Bronchial epithelial cell (primary cell): Measurements from ENCODE around the gene OPCML. TPM values are rescaled to one million over a fixed set of nuclear protein-coding genes. Genes with fewer than 3 reads are reported as not detected.
A peak's percentile ranks its signal among the peaks of the same experiment; 100 is the strongest.

Experiments used
- DNase-seq: peaks from one replicate; pipeline ENCODE4 v3.0.0-alpha.2; 2010; ENCODE audit warnings: low read depth
- FAIRE-seq: peaks from 2 replicates; lab custom pipeline; 2011; peaks lifted over from hg19 to GRCh38; lab: Jason Lieb, UNC
- H3K27me3 ChIP-seq: 2 replicates; pipeline ENCODE4 v1.5.1; 2011; ENCODE audit warnings: low read length; ENCODE audit not compliant: control insufficient read depth, insufficient read depth
- H3K36me3 ChIP-seq: 2 replicates; pipeline ENCODE4 v1.5.1; 2011; ENCODE audit warnings: low read length; ENCODE audit not compliant: control insufficient read depth, insufficient read depth
- H3K4me3 ChIP-seq: 2 replicates; pipeline ENCODE4 v1.5.1; 2011; ENCODE audit warnings: mild to moderate bottlenecking, low read depth, low read length, control low read depth
- total RNA-seq: library from RNA; depleted of rRNA; stranded (reverse); fragments of >200 nt; gene quantifications from 2 replicates; pipeline ENCODE4 v1.2.1, GENCODE V29; 2014
- TF ChIP-seq, protein P1 (sequence below): IDR thresholded peaks from 2 replicates; pipeline ENCODE4 v1.5.1; 2011; ENCODE audit warnings: mild to moderate bottlenecking, moderate library complexity, low read length, control low read depth, inconsistent platforms; ENCODE audit not compliant: insufficient read depth, severe bottlenecking

The OPCML gene
- total RNA-seq, 1 donor from 2014 or later: not detected

DNA sequence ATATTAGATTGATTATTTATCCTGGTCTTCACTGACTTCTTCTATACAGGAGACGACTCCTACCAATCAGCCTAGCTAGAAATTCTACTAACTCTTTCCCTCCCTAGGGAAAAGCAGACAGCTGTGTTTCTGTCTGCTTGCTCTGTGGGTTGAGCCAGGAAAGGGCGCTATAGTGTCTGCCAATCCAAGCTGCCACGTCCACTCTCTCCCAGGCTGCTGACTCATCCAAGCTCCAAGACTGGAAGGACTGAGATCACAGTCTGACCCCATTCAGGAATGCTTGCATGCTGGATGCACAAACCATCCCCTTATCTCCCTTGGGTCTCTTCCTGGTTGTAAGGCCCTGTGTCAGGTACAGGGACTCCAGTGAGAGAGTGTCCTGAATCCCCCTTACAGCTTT, 955.6 kb downstream of the OPCML start:
- FAIRE-seq (no peak), DNase-seq (peak; percentile 14)
- Histone ChIP-seq H3K27me3 (no peaks in the 10 kb centered on the region), H3K4me3 (no peak overlapping the region), H3K36me3 (no peaks in the 10 kb centered on the region)
- TF ChIP-seq, protein P1, sequence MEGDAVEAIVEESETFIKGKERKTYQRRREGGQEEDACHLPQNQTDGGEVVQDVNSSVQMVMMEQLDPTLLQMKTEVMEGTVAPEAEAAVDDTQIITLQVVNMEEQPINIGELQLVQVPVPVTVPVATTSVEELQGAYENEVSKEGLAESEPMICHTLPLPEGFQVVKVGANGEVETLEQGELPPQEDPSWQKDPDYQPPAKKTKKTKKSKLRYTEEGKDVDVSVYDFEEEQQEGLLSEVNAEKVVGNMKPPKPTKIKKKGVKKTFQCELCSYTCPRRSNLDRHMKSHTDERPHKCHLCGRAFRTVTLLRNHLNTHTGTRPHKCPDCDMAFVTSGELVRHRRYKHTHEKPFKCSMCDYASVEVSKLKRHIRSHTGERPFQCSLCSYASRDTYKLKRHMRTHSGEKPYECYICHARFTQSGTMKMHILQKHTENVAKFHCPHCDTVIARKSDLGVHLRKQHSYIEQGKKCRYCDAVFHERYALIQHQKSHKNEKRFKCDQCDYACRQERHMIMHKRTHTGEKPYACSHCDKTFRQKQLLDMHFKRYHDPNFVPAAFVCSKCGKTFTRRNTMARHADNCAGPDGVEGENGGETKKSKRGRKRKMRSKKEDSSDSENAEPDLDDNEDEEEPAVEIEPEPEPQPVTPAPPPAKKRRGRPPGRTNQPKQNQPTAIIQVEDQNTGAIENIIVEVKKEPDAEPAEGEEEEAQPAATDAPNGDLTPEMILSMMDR: no peak

- no peak for DNase-seq
- no peaks in the 10 kb centered on the region for H3K27me3 ChIP-seq
- H3K36me3 ChIP-seq: no peaks in the 10 kb centered on the region
- no peak overlapping the region for H3K4me3 ChIP-seq
- FAIRE-seq: no peak
- TF ChIP-seq, protein P1: no peak
These were observed 968.0 kb downstream of the OPCML start for GRCh38 chr11:132564091-132564885.

DNA sequence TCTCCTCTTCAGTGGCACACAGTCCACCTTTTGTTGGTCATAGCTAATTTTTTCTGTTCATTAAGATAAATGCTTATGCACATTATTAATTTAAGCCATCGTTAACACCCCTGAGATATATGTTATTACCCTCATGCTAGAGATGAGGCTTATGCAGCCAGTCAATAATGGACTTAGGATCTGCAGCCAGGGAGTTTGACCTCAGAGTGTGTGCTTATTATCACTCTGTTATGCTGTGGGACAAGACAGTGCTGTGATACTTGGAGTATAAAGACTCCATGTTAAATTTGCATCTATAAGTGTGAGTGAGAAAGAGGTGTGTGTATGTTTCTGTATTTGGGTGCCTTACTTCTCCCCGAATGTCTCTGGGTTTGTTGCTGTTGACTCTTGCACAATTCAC, 969.3 kb downstream of the OPCML start:
- H3K4me3 ChIP-seq: no peak overlapping the region
- DNase-seq (no peak), FAIRE-seq (no peak)
- TF ChIP-seq, protein P1: no peak
- no peaks in the 10 kb centered on the region for H3K36me3 ChIP-seq
- H3K27me3 ChIP-seq: no peaks in the 10 kb centered on the region

GRCh38 chr11:132561937-132562336, 970.4 kb downstream of the OPCML start:
- Histone ChIP-seq H3K27me3 (no peaks in the 10 kb centered on the region), H3K36me3 (no peaks in the 10 kb centered on the region), H3K4me3 (no peak overlapping the region)
- TF ChIP-seq, protein P1: no peak
- DNase-seq (no peak), FAIRE-seq (no peak)

- TF ChIP-seq, protein P1: no peak
- no peak overlapping the region for H3K4me3 ChIP-seq
- FAIRE-seq (no peak), DNase-seq (no peak)
- H3K27me3 ChIP-seq: no peaks in the 10 kb centered on the region
- H3K36me3 ChIP-seq: no peaks in the 10 kb centered on the region
These were observed 972.8 kb downstream of the OPCML start for GRCh38 chr11:132559331-132560036.
